ENCODE data around the gene DISC1.

GRCh38 chr1:231618609-231619256 is 7.9 kb upstream of the DISC1 start:
- TF ChIP-seq FOXM1 (IDR thresholded peaks at IDR 0.05; ENCODE audit: borderline replicate concordance): no peak
- TF ChIP-seq BHLHE40 (IDR thresholded peaks at IDR 0.05; ENCODE audit: borderline replicate concordance): no peak
- TF ChIP-seq SUZ12 (IDR thresholded peaks at IDR 0.05): no peak
- no peak for TF ChIP-seq LEF1 (IDR thresholded peaks at IDR 0.05; ENCODE audit: borderline replicate concordance)
- TF ChIP-seq NFRKB (IDR thresholded peaks at IDR 0.05): no peak
- no peak for TF ChIP-seq SP1 (IDR thresholded peaks at IDR 0.05)
- no peak for TF ChIP-seq FOXA1 (IDR thresholded peaks at IDR 0.05)
- no peak for TF ChIP-seq ARNT (IDR thresholded peaks at IDR 0.05)
- no peak for TF ChIP-seq FOXK2 (IDR thresholded peaks at IDR 0.05)
- no peak for TF ChIP-seq ELF4 (IDR thresholded peaks at IDR 0.05)
- no peak for TF ChIP-seq ZNF384 (IDR thresholded peaks at IDR 0.05)
- TF ChIP-seq, protein P1, sequence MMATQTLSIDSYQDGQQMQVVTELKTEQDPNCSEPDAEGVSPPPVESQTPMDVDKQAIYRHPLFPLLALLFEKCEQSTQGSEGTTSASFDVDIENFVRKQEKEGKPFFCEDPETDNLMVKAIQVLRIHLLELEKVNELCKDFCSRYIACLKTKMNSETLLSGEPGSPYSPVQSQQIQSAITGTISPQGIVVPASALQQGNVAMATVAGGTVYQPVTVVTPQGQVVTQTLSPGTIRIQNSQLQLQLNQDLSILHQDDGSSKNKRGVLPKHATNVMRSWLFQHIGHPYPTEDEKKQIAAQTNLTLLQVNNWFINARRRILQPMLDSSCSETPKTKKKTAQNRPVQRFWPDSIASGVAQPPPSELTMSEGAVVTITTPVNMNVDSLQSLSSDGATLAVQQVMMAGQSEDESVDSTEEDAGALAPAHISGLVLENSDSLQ (IDR thresholded peaks at IDR 0.05): no peak
- no peak for TF ChIP-seq CTBP1 (IDR thresholded peaks at IDR 0.05; ENCODE audit: borderline replicate concordance)
- TF ChIP-seq L3MBTL2 (conservative IDR thresholded peaks at IDR 0.05): no peak
